EH (cell line): ENCODE results near the gene TET3.
"Not testable (repeated sequence)": the region's sequence is repeated elsewhere in the genome, so short reads cannot be mapped to it uniquely, and the experiment has no call there.

ENCODE experiments used
- DNase-seq: peaks from one replicate; pipeline ENCODE4 v3.0.0-alpha.2; 2015; ENCODE audit warnings: low read depth

TET3 gene

GRCh38 chr2:73984203-73984921 is at the start of gene TET3:
Gene TET3 (plus strand): TSS chr2:73984910. CDS start chr2:73986404, 1,494 bp downstream.
- peak; percentile 48 for DNase-seq

- no peak for DNase-seq
Observed at GRCh38 chr2:73935641-73936040, 49.1 kb upstream of the TET3 start.

- DNase-seq = peak; percentile 53
Observed at GRCh38 chr2:73937103-73937885, 47.4 kb upstream of the TET3 start.

GRCh38 chr2:73937899-73938298 is 46.8 kb upstream of the TET3 start:
- DNase-seq = no peak

GRCh38 chr2:73938718-73939352 is 45.9 kb upstream of the TET3 start:
- DNase-seq = peak; percentile 89

GRCh38 chr2:73939419-73939818 is 45.3 kb upstream of the TET3 start:
- peak; percentile 60 for DNase-seq

GRCh38 chr2:73940066-73940465 is 44.6 kb upstream of the TET3 start:
- DNase-seq = not testable (repeated sequence)

GRCh38 chr2:73942664-73943063 is 42.0 kb upstream of the TET3 start:
- DNase-seq = no peak

GRCh38 chr2:73944714-73945113 is 40.0 kb upstream of the TET3 start:
- no peak for DNase-seq

GRCh38 chr2:73946215-73946614 is 38.5 kb upstream of the TET3 start:
- DNase-seq = no peak

GRCh38 chr2:73946666-73947065 is 38.0 kb upstream of the TET3 start:
- DNase-seq = no peak

GRCh38 chr2:73947412-73948018 is 37.2 kb upstream of the TET3 start:
- DNase-seq = no peak

- DNase-seq = no peak
Observed at GRCh38 chr2:73949802-73950201, 34.9 kb upstream of the TET3 start.

- DNase-seq = peak; percentile 63
Observed at GRCh38 chr2:73952499-73953446, 31.9 kb upstream of the TET3 start.

- DNase-seq = no peak
Observed at GRCh38 chr2:73956218-73956865, 28.4 kb upstream of the TET3 start.

- DNase-seq = no peak
Observed at GRCh38 chr2:73961274-73961673, 23.4 kb upstream of the TET3 start.

GRCh38 chr2:73961823-73962615 is 22.7 kb upstream of the TET3 start:
- DNase-seq = no peak

- no peak for DNase-seq
Observed at GRCh38 chr2:73962798-73963197, 21.9 kb upstream of the TET3 start.

- no peak for DNase-seq
Observed at GRCh38 chr2:73963385-73964120, 21.2 kb upstream of the TET3 start.
